Hindlimb muscle (tissue), 1 donor: ENCODE results near the gene LONP1. TPM values are rescaled to one million over a fixed set of nuclear protein-coding genes. Genes with fewer than 3 reads are reported as not detected.
"Not testable (repeated sequence)": the region's sequence is repeated elsewhere in the genome, so short reads cannot be mapped to it uniquely, and the experiment has no call there.

Source experiments
- DNase-seq: peaks from one replicate; pipeline ENCODE4 v3.0.0-alpha.2; 2013
- polyA plus RNA-seq: library from polyadenylated mRNA; unstranded; fragments of 120-200 nt; gene quantifications from one replicate; pipeline ENCODE4 v1.2.1, GENCODE V29; 2013; ENCODE audit not compliant: insufficient read length

Gene LONP1, protein sequence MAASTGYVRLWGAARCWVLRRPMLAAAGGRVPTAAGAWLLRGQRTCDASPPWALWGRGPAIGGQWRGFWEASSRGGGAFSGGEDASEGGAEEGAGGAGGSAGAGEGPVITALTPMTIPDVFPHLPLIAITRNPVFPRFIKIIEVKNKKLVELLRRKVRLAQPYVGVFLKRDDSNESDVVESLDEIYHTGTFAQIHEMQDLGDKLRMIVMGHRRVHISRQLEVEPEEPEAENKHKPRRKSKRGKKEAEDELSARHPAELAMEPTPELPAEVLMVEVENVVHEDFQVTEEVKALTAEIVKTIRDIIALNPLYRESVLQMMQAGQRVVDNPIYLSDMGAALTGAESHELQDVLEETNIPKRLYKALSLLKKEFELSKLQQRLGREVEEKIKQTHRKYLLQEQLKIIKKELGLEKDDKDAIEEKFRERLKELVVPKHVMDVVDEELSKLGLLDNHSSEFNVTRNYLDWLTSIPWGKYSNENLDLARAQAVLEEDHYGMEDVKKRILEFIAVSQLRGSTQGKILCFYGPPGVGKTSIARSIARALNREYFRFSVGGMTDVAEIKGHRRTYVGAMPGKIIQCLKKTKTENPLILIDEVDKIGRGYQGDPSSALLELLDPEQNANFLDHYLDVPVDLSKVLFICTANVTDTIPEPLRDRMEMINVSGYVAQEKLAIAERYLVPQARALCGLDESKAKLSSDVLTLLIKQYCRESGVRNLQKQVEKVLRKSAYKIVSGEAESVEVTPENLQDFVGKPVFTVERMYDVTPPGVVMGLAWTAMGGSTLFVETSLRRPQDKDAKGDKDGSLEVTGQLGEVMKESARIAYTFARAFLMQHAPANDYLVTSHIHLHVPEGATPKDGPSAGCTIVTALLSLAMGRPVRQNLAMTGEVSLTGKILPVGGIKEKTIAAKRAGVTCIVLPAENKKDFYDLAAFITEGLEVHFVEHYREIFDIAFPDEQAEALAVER
- polyA plus RNA-seq: 67.0 TPM

DNA sequence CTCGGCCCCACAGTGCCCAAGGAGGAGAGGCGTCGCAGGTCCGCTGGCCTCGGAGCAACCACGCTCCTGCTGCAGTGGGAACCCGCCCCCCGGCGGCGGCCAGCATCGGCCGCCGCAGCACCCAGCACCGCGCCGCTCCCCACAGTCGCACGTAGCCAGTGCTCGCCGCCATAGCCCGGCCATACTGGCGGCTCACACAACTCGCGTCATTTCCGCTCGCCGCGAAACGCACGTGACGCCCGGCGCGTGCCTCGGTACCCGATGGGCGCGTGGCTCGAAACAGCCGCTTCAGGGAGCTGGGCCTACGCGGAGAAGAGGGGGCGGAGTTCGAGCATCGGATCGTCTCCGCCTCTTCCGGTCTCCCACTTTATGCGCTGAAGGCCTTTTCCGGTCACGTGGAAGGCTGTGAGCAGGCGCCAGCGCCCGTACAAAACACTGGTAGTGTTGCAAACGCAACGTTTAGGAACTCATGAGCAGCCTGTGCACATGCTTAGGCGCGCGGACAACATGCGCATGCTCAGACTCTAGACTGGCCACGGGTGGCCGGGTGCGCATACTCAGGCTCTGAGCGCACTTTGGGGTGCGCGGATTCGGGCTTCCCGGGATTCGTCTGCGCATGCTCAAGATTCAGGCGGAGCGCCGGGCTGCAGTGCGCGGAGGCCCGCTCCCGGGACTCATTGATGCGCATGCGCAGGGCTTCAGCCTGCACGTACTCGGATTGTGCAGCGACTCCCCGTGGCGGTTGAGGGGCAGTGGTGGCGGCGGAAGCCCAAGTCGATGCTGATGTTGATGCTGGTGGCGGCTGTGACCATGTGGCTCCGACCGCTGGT, at the start of gene LONP1, which contains the start of gene CATSPERD:
Gene LONP1, minus strand, starts transcription at position 186 of the 830 bp plus-strand sequence. Its CDS starts 14 bp downstream, at position 172.
Gene CATSPERD, plus strand, starts transcription at position 677 of the 830 bp plus-strand sequence. Its CDS starts 101 bp downstream, at position 778.
- DNase-seq: peak; percentile 99

DNA sequence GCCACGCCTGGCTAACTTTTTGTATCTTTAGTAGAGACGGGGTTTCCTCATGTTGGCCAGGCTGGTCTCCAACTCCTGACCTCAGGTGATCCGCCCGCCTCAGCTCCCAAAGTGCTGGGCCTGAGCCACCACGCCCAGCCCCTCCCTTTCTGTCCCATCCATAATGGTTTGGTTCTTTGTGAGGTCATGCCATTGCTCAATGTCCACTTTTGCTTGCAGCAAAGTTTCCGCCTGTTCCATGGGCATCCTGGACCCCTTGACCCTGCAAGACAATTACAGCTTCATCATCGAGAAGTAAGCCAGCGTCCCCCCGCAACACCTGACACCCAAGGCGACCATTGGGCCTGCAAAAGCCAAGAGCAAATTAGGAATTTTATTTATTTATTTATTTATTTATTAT, 48.0 kb upstream of the LONP1 start:
- DNase-seq: no peak

DNA sequence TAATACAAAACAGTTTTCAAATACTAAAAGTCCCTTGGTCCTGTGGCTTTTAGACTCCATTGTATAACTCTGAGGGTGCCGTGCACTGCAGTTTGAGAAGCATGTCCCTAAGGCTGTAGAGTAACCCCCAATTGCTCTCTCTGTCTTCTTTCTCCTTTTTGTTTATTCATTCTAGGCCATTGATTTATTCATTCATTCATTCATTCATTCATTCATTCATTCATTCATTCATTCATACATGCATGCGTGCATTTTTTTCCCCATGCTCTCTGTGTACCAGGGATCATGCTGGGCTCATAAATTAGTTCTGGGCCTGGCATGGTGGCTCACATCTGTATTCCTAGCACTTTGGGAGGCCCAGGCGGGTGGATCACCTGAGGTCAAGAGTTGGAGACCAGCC, 45.3 kb upstream of the LONP1 start:
- no peak for DNase-seq

DNA sequence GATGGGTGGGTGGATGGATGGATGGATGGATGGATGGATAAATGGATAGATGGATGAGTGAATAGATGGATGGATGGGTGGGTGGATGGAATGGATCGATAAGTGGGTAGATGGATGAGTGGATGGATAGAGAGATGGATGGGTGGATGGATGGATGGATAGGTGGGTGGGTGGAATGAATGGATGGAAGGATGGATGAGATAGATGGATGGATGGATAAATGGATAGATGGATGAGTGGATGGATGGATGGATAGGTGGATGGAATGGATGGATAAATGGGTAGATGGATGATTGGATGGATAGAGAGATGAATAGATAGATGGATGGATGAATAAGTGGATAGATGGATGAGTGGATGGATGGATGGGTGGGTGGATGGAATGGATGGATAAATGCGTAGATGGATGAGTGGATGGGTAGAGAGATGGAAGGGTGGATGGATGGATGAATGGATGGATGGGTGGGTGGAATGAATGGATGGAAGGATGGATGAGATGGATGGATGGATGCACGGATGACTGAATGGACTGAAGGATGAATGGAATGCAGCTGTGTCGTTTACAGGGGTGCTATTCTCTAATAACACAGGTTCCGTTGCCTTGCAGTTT, 42.8 kb upstream of the LONP1 start:
- no peak for DNase-seq

DNA sequence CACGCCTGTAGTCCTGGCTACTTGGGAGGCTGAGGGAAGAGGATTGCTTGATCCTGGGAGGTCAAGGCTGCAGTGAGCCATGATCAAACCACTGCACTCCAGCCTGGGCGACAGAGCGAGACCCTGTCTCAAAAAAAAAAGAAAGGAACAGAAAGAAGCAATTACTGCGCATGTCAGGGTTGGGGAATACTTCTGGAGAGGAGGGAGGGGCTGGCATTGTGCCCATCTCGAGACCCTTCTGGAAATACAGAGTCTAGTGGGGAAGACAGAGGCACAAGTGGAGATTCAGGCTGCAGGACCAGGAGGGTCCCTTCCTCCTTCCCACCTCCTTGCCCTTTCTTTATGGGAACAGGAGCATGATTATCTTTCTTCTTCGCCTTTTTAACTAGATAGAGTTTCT, 33.8 kb upstream of the LONP1 start:
- DNase-seq: no peak

DNA sequence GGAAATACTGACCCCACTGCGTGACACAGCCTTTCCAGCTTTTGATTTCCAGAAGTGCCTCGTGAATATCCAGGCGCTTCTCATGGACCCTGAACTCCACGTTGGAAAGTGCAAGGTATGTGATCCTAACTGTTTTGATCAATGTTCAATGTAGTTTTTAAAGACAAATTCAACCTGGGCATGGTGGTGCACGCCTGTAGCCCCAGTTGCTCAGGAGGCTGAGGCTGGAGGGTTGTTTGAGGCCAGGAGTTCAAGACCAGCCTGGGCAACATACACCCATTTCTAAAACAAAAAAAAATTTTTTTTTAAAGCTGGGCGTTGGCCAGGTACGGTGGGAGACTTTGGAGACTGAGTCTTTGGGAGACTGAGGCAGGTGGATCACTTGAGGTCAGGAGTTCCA, 31.8 kb upstream of the LONP1 start:
- DNase-seq: no peak

DNA sequence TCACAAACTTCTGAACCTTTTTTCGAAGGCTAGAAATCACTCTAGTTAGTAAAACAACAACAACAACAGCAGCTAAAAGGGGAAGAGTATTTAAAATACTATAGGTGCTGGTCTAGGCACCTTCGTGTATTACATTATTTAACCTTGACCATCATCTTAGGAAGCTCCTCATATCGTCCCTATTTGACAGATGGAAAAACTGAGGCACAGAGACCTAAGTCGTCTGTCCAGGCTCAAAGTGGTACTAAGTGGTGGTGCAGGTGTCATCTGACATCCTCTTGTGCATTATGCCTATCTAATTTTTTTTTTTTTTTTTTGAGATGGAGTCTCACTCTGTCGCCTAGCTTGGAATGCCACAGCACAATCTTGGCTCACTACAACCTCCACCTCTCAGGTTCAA, 29.6 kb upstream of the LONP1 start:
- DNase-seq: no peak

DNA sequence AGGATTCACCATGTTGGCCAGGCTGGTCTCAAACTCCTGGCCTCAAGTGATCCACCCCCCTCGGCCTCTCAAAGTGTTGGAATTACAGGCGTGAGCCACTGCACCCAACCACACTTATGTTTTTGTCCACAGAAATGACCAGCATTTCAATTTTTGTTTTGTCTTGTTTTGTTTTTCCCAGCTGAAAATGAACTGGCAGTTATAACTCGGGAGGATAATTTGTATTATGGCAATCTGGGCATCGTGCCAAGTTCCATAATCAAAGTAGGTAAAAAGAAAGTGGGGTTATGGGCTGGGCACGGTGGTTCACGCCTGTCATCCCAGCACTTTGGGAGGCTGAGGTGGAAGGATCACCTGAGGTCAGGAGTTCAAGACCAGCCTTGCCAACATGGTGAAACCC, 29.0 kb upstream of the LONP1 start:
- DNase-seq: not testable (repeated sequence)

DNA sequence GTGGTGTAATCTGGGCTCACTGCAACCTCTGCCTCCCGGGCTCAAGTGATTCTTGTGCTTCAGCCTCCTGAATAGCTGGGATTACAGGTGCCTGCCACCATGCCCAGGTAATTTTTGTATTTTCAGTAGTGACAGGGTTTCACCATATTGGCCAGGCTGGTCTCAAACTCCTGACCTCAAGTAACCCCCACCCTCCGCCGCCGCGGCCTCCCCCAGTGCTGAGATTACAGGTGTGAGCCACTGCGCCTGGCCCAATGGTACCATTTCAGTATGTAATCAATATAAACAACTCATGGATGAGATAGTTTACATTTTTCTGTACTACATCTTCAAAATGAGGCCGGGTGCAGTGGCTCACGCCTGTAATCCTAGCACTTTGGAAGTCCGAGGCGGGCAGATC, 25.1 kb upstream of the LONP1 start:
- DNase-seq: not testable (repeated sequence)

DNA sequence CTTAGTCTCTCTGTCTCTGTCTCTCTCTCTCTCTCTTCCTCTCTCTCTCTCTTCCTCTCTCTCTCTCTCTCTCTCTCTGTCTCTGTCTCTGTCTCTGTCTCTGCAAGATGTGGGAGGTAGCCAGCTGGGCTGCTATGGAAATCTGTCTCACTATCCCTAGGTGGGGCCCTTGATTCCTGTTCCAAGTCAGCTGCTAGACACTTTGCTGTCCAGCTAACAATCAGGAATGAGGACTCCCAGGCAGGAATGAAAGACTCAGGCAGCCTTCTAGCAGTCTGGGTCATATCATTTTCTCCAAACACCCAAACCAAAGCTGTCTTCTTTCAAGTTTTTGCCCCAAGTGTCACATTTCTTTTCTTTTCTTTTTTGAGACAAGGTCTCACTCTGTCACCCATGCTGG, 23.7 kb upstream of the LONP1 start:
- no peak for DNase-seq

DNA sequence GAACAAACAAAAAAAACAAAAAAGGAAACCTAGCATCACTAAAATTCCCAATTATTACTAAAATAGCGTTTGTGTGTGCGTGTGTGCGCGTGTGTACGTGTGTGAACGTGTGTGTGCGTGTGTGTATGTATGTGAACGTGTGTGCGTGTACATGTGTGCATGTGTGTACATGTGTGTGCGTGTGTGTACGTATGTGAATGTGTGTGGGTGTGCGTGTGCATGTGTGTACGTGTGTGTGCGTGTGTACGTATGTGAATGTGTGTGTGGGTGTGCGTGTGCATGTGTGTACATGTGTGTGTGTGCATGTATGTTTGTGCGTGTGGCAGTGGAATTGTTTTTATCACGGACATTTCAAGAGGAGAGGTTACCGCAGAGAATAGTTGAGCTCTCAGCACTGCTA, 22.1 kb upstream of the LONP1 start:
- DNase-seq: no peak

DNA sequence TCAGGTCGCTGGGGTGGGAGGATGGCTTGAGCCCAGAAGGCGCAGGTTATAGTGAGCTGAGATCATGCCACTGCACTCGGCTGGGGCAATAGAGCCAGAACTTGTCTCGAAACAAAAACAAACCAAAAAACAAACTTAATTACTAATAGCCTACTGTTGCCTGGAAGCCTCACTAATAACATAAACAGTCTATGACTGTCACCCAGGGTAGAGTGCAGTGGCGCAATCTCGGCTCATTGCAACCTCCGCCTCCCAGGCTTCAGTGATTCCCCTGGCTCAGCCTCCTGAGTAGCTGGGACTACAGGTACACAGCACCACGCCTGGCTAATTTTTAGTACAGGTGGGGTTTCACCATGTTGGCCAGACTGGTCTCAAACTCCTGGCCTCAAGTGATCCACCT, 18.5 kb upstream of the LONP1 start:
- no peak for DNase-seq

DNA sequence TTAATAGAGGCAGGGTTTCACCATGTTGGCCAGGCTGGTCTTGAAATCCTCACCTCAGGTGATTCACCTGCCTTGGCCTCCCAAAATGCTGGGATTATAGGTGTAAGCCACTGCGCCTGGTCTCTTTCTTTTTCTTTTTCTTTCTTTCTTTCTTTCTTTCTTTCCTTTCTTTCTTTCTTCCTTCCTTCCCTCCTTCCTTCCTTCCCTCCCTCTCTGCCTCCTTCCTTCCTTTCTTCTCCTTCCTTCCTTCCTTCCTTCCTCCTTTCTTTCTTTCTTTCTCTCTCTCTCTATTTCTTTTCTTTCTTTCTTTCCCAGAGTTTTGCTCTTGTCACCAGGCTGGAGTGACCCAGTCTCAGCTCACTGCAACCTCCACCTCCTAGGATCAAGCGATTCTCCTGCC, 13.2 kb upstream of the LONP1 start:
- not testable (repeated sequence) for DNase-seq

DNA sequence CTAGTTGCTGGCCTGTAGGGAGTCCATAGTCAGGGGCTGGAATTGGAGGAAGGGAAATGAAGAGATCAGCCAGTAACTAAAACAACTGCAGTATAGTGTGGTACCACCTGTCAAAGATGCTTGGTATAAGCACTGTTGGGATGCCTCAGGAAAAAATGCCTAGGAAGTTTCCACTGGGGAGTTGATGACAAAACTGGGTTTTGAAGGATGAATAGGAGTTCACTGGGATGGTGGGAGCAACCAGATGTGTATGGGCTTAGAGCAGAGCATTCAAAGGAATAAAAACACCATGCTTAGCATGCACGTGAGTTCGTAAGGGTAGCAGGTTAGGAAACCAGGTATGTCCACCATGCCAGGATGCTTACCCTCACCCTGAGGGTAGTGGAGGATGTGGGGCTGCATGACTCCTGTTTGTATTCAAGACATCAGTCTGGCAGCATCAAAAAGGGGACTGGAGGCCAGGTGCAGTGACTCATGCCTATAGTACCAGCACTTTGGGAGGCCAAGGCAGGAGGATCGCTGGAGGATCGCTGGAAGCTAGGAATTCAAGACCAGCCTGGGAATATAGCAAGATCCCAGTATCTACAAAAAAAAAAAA, 7.6 kb upstream of the LONP1 start:
- no peak for DNase-seq

DNA sequence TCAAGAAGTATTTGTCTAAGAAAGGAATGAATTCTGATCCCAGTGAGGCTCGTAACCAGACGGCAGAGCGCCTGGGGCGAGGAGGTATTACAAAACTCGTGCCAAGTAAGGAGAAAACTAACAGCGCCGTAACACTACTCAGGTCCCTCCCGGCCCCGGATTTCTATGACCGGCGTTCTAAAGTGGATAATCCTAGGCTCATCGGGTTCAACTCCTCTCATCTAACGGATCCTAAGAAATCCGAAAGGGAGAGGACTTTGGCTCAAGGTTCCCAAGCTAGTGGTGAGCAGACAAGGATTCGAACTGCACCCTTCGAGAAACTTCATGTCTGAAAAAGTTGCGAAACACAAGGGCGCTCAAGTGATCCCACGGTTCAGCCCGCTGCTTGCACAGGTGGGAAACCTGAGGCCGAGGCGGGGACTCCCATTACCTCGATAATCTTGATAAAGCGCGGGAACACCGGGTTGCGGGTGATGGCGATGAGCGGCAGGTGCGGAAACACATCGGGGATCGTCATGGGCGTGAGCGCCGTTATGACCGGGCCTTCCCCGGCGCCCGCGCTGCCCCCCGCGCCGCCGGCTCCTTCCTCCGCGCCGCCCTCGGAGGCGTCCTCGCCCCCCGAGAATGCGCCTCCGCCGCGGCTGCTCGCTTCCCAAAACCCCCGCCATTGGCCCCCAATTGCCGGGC, 529 bp downstream of the LONP1 start:
- no peak for DNase-seq

DNA sequence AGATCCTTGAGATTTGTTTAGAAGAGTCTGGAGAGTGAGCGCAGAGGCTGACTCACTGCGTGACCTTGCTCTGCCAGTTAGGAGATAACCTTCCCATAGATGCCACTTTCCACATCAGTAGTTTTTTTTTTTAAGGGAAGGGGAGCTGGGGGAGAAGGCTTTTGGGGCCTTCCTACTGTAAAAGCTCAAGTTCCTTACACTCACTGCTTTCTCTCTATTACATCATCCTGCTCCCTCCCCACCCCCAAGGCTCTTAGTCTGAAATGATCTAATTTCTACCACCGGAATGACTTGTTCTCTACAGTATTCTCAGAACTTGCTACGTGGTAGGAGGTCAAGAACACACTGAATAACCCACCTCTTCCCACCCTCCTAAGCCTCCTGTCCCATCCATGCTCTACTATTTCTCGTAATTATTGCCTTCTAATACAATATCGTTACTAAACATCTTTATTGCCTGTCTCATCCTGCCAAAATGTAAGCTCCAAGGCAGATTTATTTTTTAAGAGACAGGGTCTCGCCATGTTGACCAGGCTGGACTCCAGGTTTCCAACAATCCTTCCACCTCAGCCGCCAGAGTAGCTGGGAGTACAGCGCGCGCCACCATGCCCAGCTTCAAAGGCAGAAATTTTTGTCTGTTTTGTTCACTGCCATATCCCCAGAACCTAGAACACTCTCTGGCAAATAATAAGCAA, 1.2 kb downstream of the LONP1 start:
- DNase-seq: no peak

DNA sequence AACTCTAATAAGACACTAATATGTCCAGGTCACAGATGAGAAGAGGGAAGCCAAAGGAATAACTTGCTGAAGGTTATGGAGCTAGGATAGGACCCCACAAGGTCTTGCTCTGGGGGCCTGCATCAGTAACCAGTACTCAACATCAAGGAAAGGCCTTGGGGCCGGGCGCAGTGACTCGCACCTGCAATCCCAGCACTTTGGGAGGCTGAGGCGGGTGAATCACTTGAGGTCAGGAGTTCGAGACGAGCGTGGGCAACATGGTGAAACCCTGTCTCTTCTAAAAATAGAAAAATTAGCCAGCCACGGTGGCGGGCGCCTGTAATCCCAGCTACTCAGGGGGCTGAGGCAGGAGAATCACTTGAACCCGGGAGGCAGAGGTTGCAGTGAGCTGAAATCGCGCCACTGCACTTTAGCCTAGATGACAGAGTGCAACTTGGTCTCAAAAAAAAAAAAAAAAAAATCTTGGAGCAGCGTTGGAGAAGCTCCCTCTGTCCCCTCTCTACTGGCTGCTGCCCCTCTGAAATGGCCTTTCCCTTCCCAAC, 1.8 kb downstream of the LONP1 start:
- no peak for DNase-seq

DNA sequence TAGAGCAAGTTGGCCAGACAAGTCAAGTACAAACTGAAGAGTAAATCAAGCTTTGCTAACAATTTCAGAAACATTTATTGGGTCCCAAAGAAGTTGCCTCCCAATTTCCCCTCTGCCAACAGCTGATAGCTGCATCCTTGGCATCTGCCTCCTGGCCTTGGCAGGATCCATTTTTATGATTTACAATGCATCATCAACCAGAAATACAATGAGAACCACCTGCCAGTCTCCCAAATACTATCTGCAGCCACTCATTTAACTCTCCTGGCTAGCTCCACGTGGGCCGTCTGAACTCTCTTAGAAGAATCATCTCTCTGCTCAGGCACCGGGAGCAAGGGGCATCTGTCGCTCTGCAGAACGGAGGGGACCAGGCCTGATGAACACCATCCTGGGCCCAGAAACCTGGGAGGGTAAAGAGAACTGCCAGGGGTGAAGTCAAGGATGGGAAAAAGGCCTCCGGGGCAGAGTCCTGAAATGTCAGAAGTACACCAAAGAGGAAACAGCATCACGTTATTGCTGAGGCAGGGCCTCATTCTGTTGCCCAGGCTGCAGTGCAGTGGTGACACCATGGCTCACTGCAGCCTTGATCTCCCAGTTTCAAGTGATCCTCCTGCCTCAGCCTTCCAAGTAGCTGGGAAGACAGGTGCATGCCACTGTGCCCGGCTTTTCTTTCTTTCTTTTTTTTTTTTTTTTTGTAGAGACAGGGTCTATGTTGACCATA, 2.6 kb downstream of the LONP1 start:
- DNase-seq: no peak

DNA sequence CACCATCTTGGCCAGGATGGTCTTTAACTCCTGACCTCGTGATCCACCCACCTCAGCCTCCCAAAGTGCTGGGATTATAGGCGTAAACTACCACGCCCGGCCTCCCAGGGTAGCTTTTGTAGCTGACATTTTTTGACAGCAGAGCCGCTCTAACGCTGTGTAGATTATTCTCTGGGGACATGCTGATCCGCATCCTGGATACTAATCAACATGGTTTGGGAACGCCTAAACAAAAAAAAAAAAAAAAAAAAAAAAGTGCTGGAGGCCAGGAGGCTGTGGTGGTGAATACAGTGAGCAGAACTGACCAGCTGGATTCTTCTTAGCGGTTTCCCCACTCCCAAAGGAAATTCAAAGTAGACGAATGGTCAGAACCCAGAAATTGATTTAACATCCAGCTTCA, 5.1 kb downstream of the LONP1 start:
- DNase-seq: no peak
